ENCODE results near the gene NBPF11. TPM values are rescaled to one million over a fixed set of nuclear protein-coding genes. Genes with fewer than 3 reads are reported as not detected.
"Not testable (repeated sequence)": the region's sequence is repeated elsewhere in the genome, so short reads cannot be mapped to it uniquely, and the experiment has no call there.

NBPF11 gene
- total and polyA plus RNA-seq, 2 donors (not counting 1 experiment from before 2014, with no cell fraction given): 5.6 to 8.8 TPM

DNA sequence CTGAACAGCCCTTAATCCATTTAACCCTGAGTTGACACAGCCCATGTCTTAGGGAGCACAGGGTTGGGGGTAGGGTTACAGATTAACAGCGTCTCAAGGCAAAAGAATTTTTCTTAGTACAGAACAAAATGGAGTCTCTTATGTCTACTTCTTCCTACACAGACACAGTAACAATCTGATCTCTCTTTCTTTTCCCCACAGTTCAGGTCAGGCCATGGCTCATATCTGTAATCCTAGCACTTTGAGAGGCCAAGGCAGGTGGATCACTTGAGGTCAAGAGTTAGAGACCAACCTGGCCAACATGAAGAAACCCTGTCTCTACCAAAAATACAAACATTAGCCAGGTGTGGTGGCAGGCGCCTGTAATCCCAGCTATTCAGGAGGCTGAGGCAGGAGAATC, 13.5 kb downstream of the NBPF11 start:
- H3K36me3 ChIP-seq (ENCODE audit: control insufficient read depth, insufficient read depth, low read length); H3K9ac ChIP-seq (ENCODE audit: insufficient read depth, low read length); H2AFZ ChIP-seq (ENCODE audit: low read length); H3K79me2 ChIP-seq (ENCODE audit: control insufficient read depth, insufficient read depth, low read length); DNase-seq (ENCODE audit: low read depth in 2 of 2); H3K4me1 ChIP-seq (ENCODE audit: control insufficient read depth, extremely low read depth, insufficient read depth, low read length); H3K27ac ChIP-seq (ENCODE audit: insufficient read depth, low read length); H3K27me3 ChIP-seq (ENCODE audit: control insufficient read depth, insufficient read depth, low read length); H4K20me1 ChIP-seq (ENCODE audit: control insufficient read depth, extremely low read depth, insufficient read depth, low read length); H3K9me3 ChIP-seq (ENCODE audit: control insufficient read depth, insufficient read depth, low read depth, low read length); H3K4me2 ChIP-seq (ENCODE audit: extremely low read depth, insufficient read depth, low read length); H3K4me3 ChIP-seq (replicated peaks in 1 of 4; ENCODE audit: control extremely low read depth in 1 of 4, insufficient read depth in 1 of 4, low read depth in 3 of 4, low read length in 4 of 4): not testable (repeated sequence)

DNA sequence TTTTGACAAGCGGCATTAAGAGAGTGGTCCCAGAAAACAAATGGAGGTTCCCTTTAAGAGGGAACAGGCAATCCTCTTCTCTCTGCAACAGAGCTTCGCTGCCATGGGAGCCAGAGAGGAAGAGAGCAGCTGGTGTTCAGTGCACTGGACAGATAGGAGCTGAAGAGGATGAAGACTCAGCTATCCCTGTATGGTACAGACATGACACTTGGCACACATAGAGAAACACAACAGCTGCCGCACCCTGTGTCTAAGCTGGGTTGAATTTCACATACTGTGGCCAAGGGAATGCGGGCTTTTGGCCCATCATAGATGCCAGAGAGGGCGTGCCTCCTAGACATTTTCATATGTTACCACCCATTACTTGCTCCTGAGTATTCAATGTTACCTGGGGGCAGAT, 29.7 kb downstream of the NBPF11 start:
- not testable (repeated sequence) for H2AFZ ChIP-seq (ENCODE audit: low read length); H3K9ac ChIP-seq (ENCODE audit: insufficient read depth, low read length); H3K79me2 ChIP-seq (ENCODE audit: control insufficient read depth, insufficient read depth, low read length); H3K4me2 ChIP-seq (ENCODE audit: extremely low read depth, insufficient read depth, low read length); H3K27ac ChIP-seq (ENCODE audit: insufficient read depth, low read length); H3K27me3 ChIP-seq (ENCODE audit: control insufficient read depth, insufficient read depth, low read length); H4K20me1 ChIP-seq (ENCODE audit: control insufficient read depth, extremely low read depth, insufficient read depth, low read length); H3K4me1 ChIP-seq (ENCODE audit: control insufficient read depth, extremely low read depth, insufficient read depth, low read length); H3K4me3 ChIP-seq (replicated peaks in 1 of 4; ENCODE audit: control extremely low read depth in 1 of 4, insufficient read depth in 1 of 4, low read depth in 3 of 4, low read length in 4 of 4); DNase-seq (ENCODE audit: low read depth in 2 of 2); H3K9me3 ChIP-seq (ENCODE audit: control insufficient read depth, insufficient read depth, low read depth, low read length); H3K36me3 ChIP-seq (ENCODE audit: control insufficient read depth, insufficient read depth, low read length)

DNA sequence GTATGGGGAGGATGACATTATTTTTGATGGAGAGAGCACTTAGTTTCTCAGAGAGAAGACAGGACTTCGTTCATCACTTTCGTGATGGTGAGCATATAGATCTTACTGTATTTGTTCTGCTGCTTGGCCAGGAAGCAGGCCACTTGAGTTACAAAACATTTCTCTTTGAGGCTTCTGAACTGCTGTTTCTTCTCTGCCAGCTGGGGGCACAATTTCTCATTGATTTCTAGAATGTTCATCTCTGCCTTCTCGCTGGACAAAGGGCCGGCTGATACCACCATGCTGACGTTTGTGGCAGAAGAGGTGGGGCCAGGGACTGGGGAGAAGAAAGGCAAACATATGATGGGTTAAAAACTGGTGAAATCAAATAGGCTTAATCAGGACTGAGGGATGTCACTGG, 31.7 kb downstream of the NBPF11 start:
- H3K9ac ChIP-seq (ENCODE audit: insufficient read depth, low read length); H3K4me2 ChIP-seq (ENCODE audit: extremely low read depth, insufficient read depth, low read length): not testable (repeated sequence)
- peak; percentile 0 to 32 for DNase-seq (ENCODE audit: low read depth in 2 of 2)

DNA sequence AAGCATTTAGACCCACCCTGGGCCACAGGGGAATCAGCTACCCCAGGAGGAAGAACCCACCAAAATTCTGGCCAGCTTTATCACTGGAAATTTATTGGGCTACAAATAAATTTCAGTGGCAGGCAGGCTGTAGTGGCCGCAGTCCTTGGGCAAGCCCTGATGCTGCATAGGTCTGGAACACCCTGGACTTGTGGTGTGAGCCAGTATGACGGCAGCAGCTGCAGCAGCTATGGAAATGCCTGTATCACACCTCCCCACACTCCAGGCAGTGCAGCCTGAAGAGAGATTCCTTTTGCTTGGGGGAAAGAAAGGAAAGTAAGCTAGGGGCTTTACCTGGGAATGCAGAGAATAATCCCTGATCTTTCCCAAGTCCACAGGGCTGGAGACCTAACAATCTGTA, 56.3 kb downstream of the NBPF11 start:
- H3K79me2 ChIP-seq (ENCODE audit: control insufficient read depth, insufficient read depth, low read length); H3K9me3 ChIP-seq (ENCODE audit: control insufficient read depth, insufficient read depth, low read depth, low read length); DNase-seq (ENCODE audit: low read depth in 2 of 2); H3K9ac ChIP-seq (ENCODE audit: insufficient read depth, low read length); H3K4me1 ChIP-seq (ENCODE audit: control insufficient read depth, extremely low read depth, insufficient read depth, low read length); H3K27ac ChIP-seq (ENCODE audit: insufficient read depth, low read length); H3K36me3 ChIP-seq (ENCODE audit: control insufficient read depth, insufficient read depth, low read length); H3K4me3 ChIP-seq (replicated peaks in 1 of 4; ENCODE audit: control extremely low read depth in 1 of 4, insufficient read depth in 1 of 4, low read depth in 3 of 4, low read length in 4 of 4); H2AFZ ChIP-seq (ENCODE audit: low read length); H4K20me1 ChIP-seq (ENCODE audit: control insufficient read depth, extremely low read depth, insufficient read depth, low read length); H3K27me3 ChIP-seq (ENCODE audit: control insufficient read depth, insufficient read depth, low read length); H3K4me2 ChIP-seq (ENCODE audit: extremely low read depth, insufficient read depth, low read length): not testable (repeated sequence)

More for the DNA sequence above, 31.7 kb downstream of the NBPF11 start:
- H3K9me3 ChIP-seq (ENCODE audit: control insufficient read depth, insufficient read depth, low read depth, low read length); H3K4me1 ChIP-seq (ENCODE audit: control insufficient read depth, extremely low read depth, insufficient read depth, low read length); H3K79me2 ChIP-seq (ENCODE audit: control insufficient read depth, insufficient read depth, low read length); H3K27me3 ChIP-seq (ENCODE audit: control insufficient read depth, insufficient read depth, low read length); H4K20me1 ChIP-seq (ENCODE audit: control insufficient read depth, extremely low read depth, insufficient read depth, low read length); H2AFZ ChIP-seq (ENCODE audit: low read length); H3K36me3 ChIP-seq (ENCODE audit: control insufficient read depth, insufficient read depth, low read length); H3K27ac ChIP-seq (ENCODE audit: insufficient read depth, low read length); H3K4me3 ChIP-seq (replicated peaks in 1 of 4; ENCODE audit: control extremely low read depth in 1 of 4, insufficient read depth in 1 of 4, low read depth in 3 of 4, low read length in 4 of 4): not testable (repeated sequence)
- TF ChIP-seq, protein P1, sequence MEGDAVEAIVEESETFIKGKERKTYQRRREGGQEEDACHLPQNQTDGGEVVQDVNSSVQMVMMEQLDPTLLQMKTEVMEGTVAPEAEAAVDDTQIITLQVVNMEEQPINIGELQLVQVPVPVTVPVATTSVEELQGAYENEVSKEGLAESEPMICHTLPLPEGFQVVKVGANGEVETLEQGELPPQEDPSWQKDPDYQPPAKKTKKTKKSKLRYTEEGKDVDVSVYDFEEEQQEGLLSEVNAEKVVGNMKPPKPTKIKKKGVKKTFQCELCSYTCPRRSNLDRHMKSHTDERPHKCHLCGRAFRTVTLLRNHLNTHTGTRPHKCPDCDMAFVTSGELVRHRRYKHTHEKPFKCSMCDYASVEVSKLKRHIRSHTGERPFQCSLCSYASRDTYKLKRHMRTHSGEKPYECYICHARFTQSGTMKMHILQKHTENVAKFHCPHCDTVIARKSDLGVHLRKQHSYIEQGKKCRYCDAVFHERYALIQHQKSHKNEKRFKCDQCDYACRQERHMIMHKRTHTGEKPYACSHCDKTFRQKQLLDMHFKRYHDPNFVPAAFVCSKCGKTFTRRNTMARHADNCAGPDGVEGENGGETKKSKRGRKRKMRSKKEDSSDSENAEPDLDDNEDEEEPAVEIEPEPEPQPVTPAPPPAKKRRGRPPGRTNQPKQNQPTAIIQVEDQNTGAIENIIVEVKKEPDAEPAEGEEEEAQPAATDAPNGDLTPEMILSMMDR (conservative IDR thresholded peaks at IDR 0.05 in 1 of 2, IDR thresholded peaks at IDR 0.05 in 1 of 2; ENCODE audit: low read depth in 1 of 2, low read length in 2 of 2): peak in 1 of 2 donors; percentile 21

DNA sequence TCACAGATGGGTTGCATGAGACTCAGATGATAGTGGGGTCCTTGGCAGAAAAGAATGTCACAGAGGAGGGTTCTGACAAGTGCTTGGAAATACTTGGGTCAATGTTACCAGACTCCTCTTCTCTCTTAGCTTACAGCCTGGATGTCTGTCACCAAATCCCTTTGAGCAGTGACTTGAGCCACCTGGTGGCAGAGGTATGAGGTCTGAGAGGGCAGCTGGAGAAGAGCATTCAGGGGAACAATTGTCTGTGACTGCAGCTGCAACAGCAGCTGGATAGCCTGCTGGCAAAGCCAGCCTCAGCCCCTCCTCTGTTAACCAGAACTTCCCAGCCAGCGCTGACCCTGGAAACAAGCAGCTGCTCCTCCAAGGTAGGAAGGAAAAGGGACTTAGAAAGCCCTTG, 65.9 kb downstream of the NBPF11 start:
- not testable (repeated sequence) for H3K4me1 ChIP-seq (ENCODE audit: control insufficient read depth, extremely low read depth, insufficient read depth, low read length); H3K27me3 ChIP-seq (ENCODE audit: control insufficient read depth, insufficient read depth, low read length); H3K9me3 ChIP-seq (ENCODE audit: control insufficient read depth, insufficient read depth, low read depth, low read length); H3K79me2 ChIP-seq (ENCODE audit: control insufficient read depth, insufficient read depth, low read length); H3K27ac ChIP-seq (ENCODE audit: insufficient read depth, low read length); H2AFZ ChIP-seq (ENCODE audit: low read length); DNase-seq (ENCODE audit: low read depth in 2 of 2); H3K36me3 ChIP-seq (ENCODE audit: control insufficient read depth, insufficient read depth, low read length); H3K4me3 ChIP-seq (replicated peaks in 1 of 4; ENCODE audit: control extremely low read depth in 1 of 4, insufficient read depth in 1 of 4, low read depth in 3 of 4, low read length in 4 of 4); H3K9ac ChIP-seq (ENCODE audit: insufficient read depth, low read length); H3K4me2 ChIP-seq (ENCODE audit: extremely low read depth, insufficient read depth, low read length); H4K20me1 ChIP-seq (ENCODE audit: control insufficient read depth, extremely low read depth, insufficient read depth, low read length)

DNA sequence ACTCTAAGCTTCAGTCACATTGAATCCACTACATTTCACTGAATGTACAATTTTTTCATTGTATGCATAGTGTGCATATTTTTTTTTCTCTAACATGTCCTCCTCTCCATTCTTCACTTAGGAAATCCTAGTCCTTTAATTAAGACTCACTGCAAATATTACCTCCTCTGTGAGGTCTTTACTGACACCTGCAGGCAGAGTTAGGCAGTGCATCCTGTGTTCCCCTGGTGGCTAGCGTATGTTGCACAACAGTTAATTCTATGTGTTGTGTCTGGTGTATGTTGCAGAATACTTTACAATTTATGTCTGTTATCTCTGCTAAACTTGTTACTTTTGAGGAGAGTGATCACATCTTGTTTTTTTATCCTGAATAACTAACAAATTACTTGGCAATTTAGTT, 70.9 kb downstream of the NBPF11 start:
- not testable (repeated sequence) for H3K36me3 ChIP-seq (ENCODE audit: control insufficient read depth, insufficient read depth, low read length); H3K9ac ChIP-seq (ENCODE audit: insufficient read depth, low read length); H4K20me1 ChIP-seq (ENCODE audit: control insufficient read depth, extremely low read depth, insufficient read depth, low read length); DNase-seq (ENCODE audit: low read depth in 2 of 2); H3K27me3 ChIP-seq (ENCODE audit: control insufficient read depth, insufficient read depth, low read length); H2AFZ ChIP-seq (ENCODE audit: low read length); H3K4me3 ChIP-seq (replicated peaks in 1 of 4; ENCODE audit: control extremely low read depth in 1 of 4, insufficient read depth in 1 of 4, low read depth in 3 of 4, low read length in 4 of 4); H3K4me1 ChIP-seq (ENCODE audit: control insufficient read depth, extremely low read depth, insufficient read depth, low read length); H3K27ac ChIP-seq (ENCODE audit: insufficient read depth, low read length); H3K9me3 ChIP-seq (ENCODE audit: control insufficient read depth, insufficient read depth, low read depth, low read length); H3K79me2 ChIP-seq (ENCODE audit: control insufficient read depth, insufficient read depth, low read length); H3K4me2 ChIP-seq (ENCODE audit: extremely low read depth, insufficient read depth, low read length)
